CD4-positive, alpha-beta T cell (primary cell): ENCODE measurements around the gene TAF1A. TPM values are rescaled to one million over a fixed set of nuclear protein-coding genes. Genes with fewer than 3 reads are reported as not detected.

Experiments used
- ATAC-seq: fragments of 200-7000 bp; cut with Tn5 transposase; one replicate; pipeline ENCODE4 v1.10.0; 2022; ENCODE audit warnings: mild to moderate bottlenecking; ENCODE audit not compliant: poor library complexity
- CTCF ChIA-PET: fragments of 350-600 bp; sonication (Branson Sonifier 250); formaldehyde crosslinking; loops from one replicate; lab custom pipeline; 2021; ENCODE audit warnings: antibody characterized with exemption, inconsistent platforms; lab: Charles Lee
- POLR2A ChIA-PET: fragments of 350-600 bp; sonication (Branson Sonifier 250); formaldehyde crosslinking; loops from one replicate; lab custom pipeline; 2021; ENCODE audit warnings: antibody characterized with exemption, inconsistent platforms; lab: Charles Lee
- DNase-seq, 14 experiments: peaks; one replicate each; pipeline ENCODE4 v3.0.0-alpha.2; 2013 to 2020; ENCODE audit warnings: mixed read lengths in 2 of 14
- H3K27ac ChIP-seq, 2 donors: one replicate each; pipeline versions ENCODE4 v1.5.1 to v1.7.0; 2013; ENCODE audit warnings: low read length in 2 of 2, low read depth in 1 of 2, mild to moderate bottlenecking in 1 of 2
- H3K27me3 ChIP-seq, 2 experiments: 1 replicate in 1 of 2; 2 replicates in 1 of 2; pipeline versions ENCODE4 v1.6.1 to v1.7.0; 2013; ENCODE audit warnings: low read length in 2 of 2, control low read depth in 1 of 2, mild to moderate bottlenecking in 1 of 2, moderate library complexity in 1 of 2; ENCODE audit not compliant: insufficient read depth in 2 of 2, control insufficient read depth in 1 of 2
- H3K36me3 ChIP-seq: one replicate; pipeline ENCODE4 v1.6.1; 2013; ENCODE audit warnings: low read length, control low read depth; ENCODE audit not compliant: insufficient read depth
- H3K4me1 ChIP-seq: one replicate; pipeline ENCODE4 v1.6.1; 2013; ENCODE audit warnings: low read length, control low read depth; ENCODE audit not compliant: insufficient read depth
- H3K4me3 ChIP-seq: one replicate; pipeline ENCODE4 v1.5.1; 2013; ENCODE audit warnings: mild to moderate bottlenecking, low read length, moderate library complexity
- H3K9me3 ChIP-seq, 2 experiments: 1 replicate in 1 of 2; 2 replicates in 1 of 2; pipeline versions ENCODE4 v1.6.1 to v1.7.0; 2013; ENCODE audit warnings: low read length in 2 of 2, mild to moderate bottlenecking in 2 of 2, control low read depth in 1 of 2, moderate library complexity in 1 of 2; ENCODE audit not compliant: control insufficient read depth in 1 of 2, insufficient read depth in 1 of 2
- H3K27ac Mint-ChIP-seq: one replicate; pipeline ENCODE4 v1.8.0; 2020; ENCODE audit warnings: mixed read lengths
- H3K27me3 Mint-ChIP-seq: one replicate; pipeline ENCODE4 v1.8.0; 2021; ENCODE audit warnings: mixed read lengths
- H3K36me3 Mint-ChIP-seq: one replicate; pipeline ENCODE4 v1.8.0; 2021; ENCODE audit warnings: low read depth, mixed read lengths
- H3K4me1 Mint-ChIP-seq: one replicate; pipeline ENCODE4 v1.8.0; 2021; ENCODE audit warnings: low read depth, mixed read lengths
- H3K4me3 Mint-ChIP-seq: one replicate; pipeline ENCODE4 v1.8.0; 2020; ENCODE audit warnings: mild to moderate bottlenecking, mixed read lengths
- H3K9me3 Mint-ChIP-seq: one replicate; pipeline ENCODE4 v1.8.0; 2020; ENCODE audit warnings: mixed read lengths
- intact Hi-C, 2 experiments: fragments of 100-400 bp; cut with DNase I in 1 of 2; cut with micrococcal nuclease in 1 of 2; formaldehyde crosslinking; loops; one replicate each; pipeline versions ENCODE4 v1.15.1 to v1.9.0; 2023 to 2025; cut with DNase I, micrococcal nuclease
- total RNA-seq, 174 experiments: library from RNA in 2 of 174; stranded (reverse) in 2 of 174; gene quantifications; one replicate each; pipeline ENCODE4 v1.2.3 and lab custom pipeline; 2021 to 2026
- TF ChIP-seq, protein P1 (sequence below): fragments of 200-600 bp; IDR thresholded peaks from one replicate; pipeline ENCODE4 v1.8.0; 2022; ENCODE audit warnings: antibody characterized with exemption, mild to moderate bottlenecking

The TAF1A gene
- total RNA-seq, 2 experiments from 2014 or later = 3.3 to 4.1 TPM

DNA sequence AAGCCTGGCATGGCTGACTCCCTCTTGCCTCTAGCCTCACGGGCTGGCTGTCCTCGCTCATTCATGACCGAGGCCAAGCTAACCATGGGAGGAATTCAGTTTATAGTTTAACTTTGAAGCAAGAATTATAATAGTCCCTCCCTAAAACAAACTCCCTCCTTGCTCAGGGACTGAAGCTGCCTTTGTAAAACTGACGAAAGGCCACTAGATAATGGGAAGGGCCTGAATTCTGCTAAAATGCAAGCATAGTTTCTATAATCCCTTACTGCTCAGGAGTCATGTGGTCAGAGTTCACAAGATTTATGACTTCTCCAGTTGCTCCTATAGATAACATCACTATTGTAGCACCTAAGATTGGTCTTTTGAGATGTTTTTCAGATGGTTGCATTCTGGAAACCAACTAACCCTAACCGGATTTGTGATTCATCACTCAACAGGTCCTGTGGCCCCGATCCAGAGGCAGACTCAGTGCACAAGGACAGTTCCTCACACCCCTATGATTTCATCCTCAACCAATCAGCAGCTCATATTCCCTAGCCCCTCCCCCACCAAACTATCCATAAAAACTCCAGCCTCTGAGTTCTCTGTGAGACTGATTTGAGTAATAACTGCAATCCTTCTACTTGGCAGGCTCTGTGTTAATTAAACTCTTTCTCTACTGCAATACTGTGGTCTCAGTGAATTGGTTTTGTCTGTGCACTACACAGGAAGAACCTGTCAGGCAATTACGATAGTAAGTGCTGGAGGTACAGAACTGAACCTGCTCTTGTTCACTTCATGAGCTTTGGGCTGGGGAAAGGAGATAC is 68.2 kb downstream of the TAF1A start:
- ChIA-PET CTCF (no interaction called here), POLR2A (no interaction called here)
- no peaks in the 10 kb centered on the region for H3K4me1 Mint-ChIP-seq
- H3K9me3 ChIP-seq = no peaks in the 10 kb centered on the region
- peaks cover 9% of the 10 kb centered on the region for H3K27me3 Mint-ChIP-seq
- intact Hi-C loops = no loop called here
- no peak for DNase-seq
- H3K27ac Mint-ChIP-seq = no peak overlapping the region
- no peak overlapping the region for H3K4me3 ChIP-seq
- H3K36me3 ChIP-seq = no peaks in the 10 kb centered on the region
- H3K36me3 Mint-ChIP-seq = no peaks in the 10 kb centered on the region
- no peak overlapping the region for H3K27ac ChIP-seq
- H3K4me1 ChIP-seq = no peaks in the 10 kb centered on the region
- no peak for ATAC-seq
- no peaks in the 10 kb centered on the region for H3K27me3 ChIP-seq
- no peak overlapping the region for H3K4me3 Mint-ChIP-seq
- TF ChIP-seq, protein P1, sequence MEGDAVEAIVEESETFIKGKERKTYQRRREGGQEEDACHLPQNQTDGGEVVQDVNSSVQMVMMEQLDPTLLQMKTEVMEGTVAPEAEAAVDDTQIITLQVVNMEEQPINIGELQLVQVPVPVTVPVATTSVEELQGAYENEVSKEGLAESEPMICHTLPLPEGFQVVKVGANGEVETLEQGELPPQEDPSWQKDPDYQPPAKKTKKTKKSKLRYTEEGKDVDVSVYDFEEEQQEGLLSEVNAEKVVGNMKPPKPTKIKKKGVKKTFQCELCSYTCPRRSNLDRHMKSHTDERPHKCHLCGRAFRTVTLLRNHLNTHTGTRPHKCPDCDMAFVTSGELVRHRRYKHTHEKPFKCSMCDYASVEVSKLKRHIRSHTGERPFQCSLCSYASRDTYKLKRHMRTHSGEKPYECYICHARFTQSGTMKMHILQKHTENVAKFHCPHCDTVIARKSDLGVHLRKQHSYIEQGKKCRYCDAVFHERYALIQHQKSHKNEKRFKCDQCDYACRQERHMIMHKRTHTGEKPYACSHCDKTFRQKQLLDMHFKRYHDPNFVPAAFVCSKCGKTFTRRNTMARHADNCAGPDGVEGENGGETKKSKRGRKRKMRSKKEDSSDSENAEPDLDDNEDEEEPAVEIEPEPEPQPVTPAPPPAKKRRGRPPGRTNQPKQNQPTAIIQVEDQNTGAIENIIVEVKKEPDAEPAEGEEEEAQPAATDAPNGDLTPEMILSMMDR = no peak
- H3K9me3 Mint-ChIP-seq = no peaks in the 10 kb centered on the region

Other genes starting within 250 kb of the TAF1A start
- under 1 TPM; 0.22 to 0.77 TPM for gene HHIPL2, start 41.8 kb downstream of the TAF1A start, total RNA-seq
- 100 to 1,000 TPM; 123 to 135 TPM for gene MIA3, start 28.2 kb upstream of the TAF1A start, total RNA-seq
- 10 to 100 TPM; 23.6 to 25.1 TPM for gene AIDA, start 122.6 kb upstream of the TAF1A start, total RNA-seq
- gene BROX, start 122.6 kb upstream of the TAF1A start, total RNA-seq = 10 to 100 TPM; 51.3 to 52.3 TPM
- not detected for gene FAM177B, start 147.3 kb upstream of the TAF1A start, total RNA-seq
- 1 to 10 TPM; 1.4 to 1.6 TPM for gene DISP1, start 225.1 kb upstream of the TAF1A start, total RNA-seq